DOHH2 (cell line): Measurements from ENCODE around the gene TNS1.

Experiments used
- H3F3A ChIP-seq: fragments of 200-600 bp; sonication (generic), shearing (Covaris generic); 2 replicates; pipeline ENCODE4 v1.6.0; 2016; ENCODE audit warnings: antibody characterized with exemption, mild to moderate bottlenecking; ENCODE audit not compliant: control insufficient read depth, insufficient read depth
- H3K27ac ChIP-seq: fragments of 200-600 bp; sonication (generic); 2 replicates; pipeline ENCODE4 v1.5.1; 2014; ENCODE audit warnings: low read depth, mild to moderate bottlenecking, low read length, moderate library complexity
- H3K27me3 ChIP-seq: fragments of 200-600 bp; sonication (generic); 2 replicates; pipeline ENCODE4 v1.6.1; 2014; ENCODE audit warnings: mild to moderate bottlenecking, low read length, mixed read lengths; ENCODE audit not compliant: control insufficient read depth
- H3K36me3 ChIP-seq: fragments of 200-600 bp; sonication (generic); 2 replicates; pipeline ENCODE4 v1.6.1; 2014; ENCODE audit warnings: mild to moderate bottlenecking, low read length, moderate library complexity, mixed read lengths; ENCODE audit not compliant: control insufficient read depth
- H3K4me1 ChIP-seq: fragments of 200-600 bp; sonication (generic); 2 replicates; pipeline ENCODE4 v1.6.1; 2014; ENCODE audit warnings: mild to moderate bottlenecking, low read length, mixed read lengths; ENCODE audit not compliant: control insufficient read depth
- H3K4me2 ChIP-seq: fragments of 200-600 bp; sonication (generic); 2 replicates; pipeline ENCODE4 v1.6.0; 2014; ENCODE audit warnings: mild to moderate bottlenecking, low read length, moderate library complexity
- H3K4me3 ChIP-seq: fragments of 200-600 bp; sonication (generic); 2 replicates; pipeline ENCODE4 v1.5.1; 2014; ENCODE audit warnings: mild to moderate bottlenecking, low read length, mixed read lengths
- H3K79me2 ChIP-seq: fragments of 200-600 bp; sonication (generic); 2 replicates; pipeline ENCODE4 v1.6.1; 2014; ENCODE audit warnings: mild to moderate bottlenecking, low read length, mixed read lengths; ENCODE audit not compliant: control insufficient read depth
- H3K9me2 ChIP-seq: fragments of 200-600 bp; sonication (generic); replicated peaks from 2 replicates; pipeline ENCODE4 v1.6.1; 2014; ENCODE audit warnings: mild to moderate bottlenecking, low read length, mixed read lengths; ENCODE audit not compliant: control insufficient read depth
- H3K9me3 ChIP-seq: fragments of 200-600 bp; sonication (generic); 2 replicates; pipeline ENCODE4 v1.6.1; 2014; ENCODE audit warnings: antibody characterized with exemption, low read length, mixed read lengths; ENCODE audit not compliant: control insufficient read depth, insufficient read depth
- H4K20me1 ChIP-seq: fragments of 200-600 bp; sonication (generic); 2 replicates; pipeline ENCODE4 v1.6.0; 2014; ENCODE audit warnings: low read depth, mild to moderate bottlenecking, antibody characterized with exemption, low read length, moderate library complexity; ENCODE audit not compliant: control insufficient read depth, insufficient read depth
- CTCF ChIP-seq: fragments of 200-600 bp; sonication (generic); IDR thresholded peaks from one replicate; pipeline ENCODE4 v1.5.1; 2014; ENCODE audit warnings: antibody characterized with exemption, mild to moderate bottlenecking, low read depth, low read length; ENCODE audit not compliant: poor library complexity, severe bottlenecking
- EZH2phosphoT487 ChIP-seq: fragments of 200-600 bp; sonication (generic); IDR thresholded peaks from 2 replicates; pipeline ENCODE4 v1.6.1; 2017; ENCODE audit warnings: borderline replicate concordance, mild to moderate bottlenecking, antibody characterized with exemption, low read length, moderate library complexity, mixed read lengths

TNS1 gene

DNA sequence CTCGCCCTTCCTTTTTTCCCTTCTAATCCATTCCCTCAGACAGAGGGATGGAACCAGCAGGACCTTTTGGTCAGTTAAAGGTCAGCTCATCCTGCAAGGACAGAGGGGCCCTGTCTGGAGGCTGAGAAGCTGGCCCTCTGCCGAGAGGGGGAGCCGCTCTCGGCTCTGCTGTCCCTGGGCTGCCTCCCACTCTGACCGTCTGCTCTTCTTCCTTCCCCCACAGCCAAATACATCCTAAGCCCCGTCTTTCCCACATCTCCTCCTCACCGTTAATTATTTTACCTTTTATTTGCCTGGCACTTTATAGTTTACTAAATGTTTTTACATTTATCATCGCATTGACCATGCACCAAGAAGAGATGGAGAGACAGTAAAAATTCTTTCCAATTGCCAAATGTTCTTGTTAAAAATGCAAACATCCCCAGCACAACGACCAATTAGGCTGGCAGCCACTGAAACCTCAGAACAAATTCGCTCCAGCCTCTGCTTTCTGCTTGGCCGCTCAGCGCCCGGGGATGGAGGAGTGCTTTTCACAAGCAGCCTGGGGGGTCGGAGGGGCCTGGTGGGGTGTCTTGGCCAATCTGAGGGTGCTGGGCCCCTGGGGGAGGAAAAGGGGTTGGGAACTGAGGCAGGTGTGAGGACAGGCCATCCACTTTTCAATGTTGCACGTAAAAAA is 123.7 kb downstream of the TNS1 start:
- H3K27ac ChIP-seq: no peak overlapping the region
- no peaks in the 10 kb centered on the region for H3K79me2 ChIP-seq
- H3K27me3 ChIP-seq: peaks cover 11% of the 10 kb centered on the region; the same call in 1 of the 2 replicates
- no peaks in the 10 kb centered on the region for H3F3A ChIP-seq
- H3K9me3 ChIP-seq: no peaks in the 10 kb centered on the region
- H3K36me3 ChIP-seq: no peaks in the 10 kb centered on the region
- no peaks in the 10 kb centered on the region for H3K4me1 ChIP-seq
- no peak overlapping the region for H3K4me2 ChIP-seq
- no peaks in the 10 kb centered on the region for H3K9me2 ChIP-seq
- no peaks in the 10 kb centered on the region for H4K20me1 ChIP-seq
- no peak overlapping the region for H3K4me3 ChIP-seq
- TF ChIP-seq CTCF (no peak), EZH2phosphoT487 (no peak)

DNA sequence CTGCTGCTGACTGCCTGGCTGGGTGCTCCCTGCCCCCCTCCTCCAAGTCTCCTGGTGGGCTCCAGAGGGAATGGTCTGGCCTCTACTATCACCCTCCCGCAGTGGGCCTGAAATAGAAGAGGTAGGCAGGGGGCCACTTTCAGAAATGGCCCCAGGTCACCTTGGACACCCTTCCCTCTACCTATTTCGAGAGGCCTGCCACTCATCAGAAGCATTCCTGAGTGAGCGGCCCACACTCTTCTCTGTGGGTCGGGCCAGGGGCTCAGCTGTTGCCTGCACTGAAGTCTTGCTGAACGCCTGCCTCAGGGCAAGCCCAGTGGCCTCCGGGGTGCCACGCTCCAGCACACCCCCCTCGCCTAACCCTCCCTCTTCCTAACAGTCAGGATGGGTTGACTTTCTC is 124.9 kb downstream of the TNS1 start:
- H3K79me2 ChIP-seq: no peaks in the 10 kb centered on the region
- H3K27me3 ChIP-seq: peaks cover 11% of the 10 kb centered on the region; the same call in 1 of the 2 replicates
- no peaks in the 10 kb centered on the region for H3K9me2 ChIP-seq
- no peak for TF ChIP-seq EZH2phosphoT487
- no peak for TF ChIP-seq CTCF
- no peaks in the 10 kb centered on the region for H3K4me1 ChIP-seq
- H4K20me1 ChIP-seq: no peaks in the 10 kb centered on the region
- H3K4me2 ChIP-seq: no peak overlapping the region
- no peak overlapping the region for H3K4me3 ChIP-seq
- H3K36me3 ChIP-seq: no peaks in the 10 kb centered on the region
- H3K9me3 ChIP-seq: no peaks in the 10 kb centered on the region
- no peaks in the 10 kb centered on the region for H3F3A ChIP-seq
- no peak overlapping the region for H3K27ac ChIP-seq

GRCh38 chr2:217876253-217876570 is 126.6 kb downstream of the TNS1 start:
- no peak overlapping the region for H3K4me3 ChIP-seq
- no peak overlapping the region for H3K27ac ChIP-seq
- H3K4me1 ChIP-seq: no peaks in the 10 kb centered on the region
- H3K36me3 ChIP-seq: no peaks in the 10 kb centered on the region
- H3K9me3 ChIP-seq: no peaks in the 10 kb centered on the region
- TF ChIP-seq EZH2phosphoT487 (no peak), CTCF (no peak)
- H3K27me3 ChIP-seq: peaks cover 11% of the 10 kb centered on the region; the same call in 1 of the 2 replicates
- no peak overlapping the region for H3K4me2 ChIP-seq
- no peaks in the 10 kb centered on the region for H3K79me2 ChIP-seq
- no peaks in the 10 kb centered on the region for H4K20me1 ChIP-seq
- no peaks in the 10 kb centered on the region for H3F3A ChIP-seq
- H3K9me2 ChIP-seq: no peaks in the 10 kb centered on the region
